Keratinocyte (primary cell): ENCODE data around the gene GTF3C5. TPM values are rescaled to one million over a fixed set of nuclear protein-coding genes. Genes with fewer than 3 reads are reported as not detected.

Experiments
- DNase-seq: peaks from one replicate; pipeline ENCODE4 v3.0.0-alpha.2; 2011; ENCODE audit warnings: low read depth, missing footprints, low spot score
- FAIRE-seq: peaks from 2 replicates; lab custom pipeline; 2011; peaks lifted over from hg19 to GRCh38; lab: Jason Lieb, UNC
- H2AFZ ChIP-seq: 2 replicates; pipeline ENCODE4 v1.6.0; 2012; ENCODE audit warnings: low read length, control low read depth, inconsistent platforms; ENCODE audit not compliant: control insufficient read depth
- H3K27ac ChIP-seq: 2 replicates; pipeline ENCODE4 v1.5.1; 2011; ENCODE audit warnings: low read length; ENCODE audit not compliant: control insufficient read depth, insufficient read depth
- H3K27me3 ChIP-seq: 3 replicates; pipeline ENCODE4 v1.6.0; 2011; ENCODE audit warnings: low read length; ENCODE audit not compliant: control insufficient read depth, insufficient read depth; ENCODE audit errors: extremely low read depth
- H3K36me3 ChIP-seq, 2 experiments: 2 replicates in 1 of 2; 3 replicates in 1 of 2; pipeline ENCODE4 v1.5.1; 2011; ENCODE audit warnings: low read length in 2 of 2, mild to moderate bottlenecking in 1 of 2; ENCODE audit not compliant: control insufficient read depth in 2 of 2, insufficient read depth in 2 of 2; ENCODE audit errors: extremely low read depth in 1 of 2
- H3K4me1 ChIP-seq: 3 replicates; pipeline ENCODE4 v1.5.1; 2011; ENCODE audit warnings: low read length; ENCODE audit not compliant: control insufficient read depth, insufficient read depth; ENCODE audit errors: extremely low read depth
- H3K4me2 ChIP-seq: 3 replicates; pipeline ENCODE4 v1.6.0; 2011; ENCODE audit warnings: low read depth, low read length; ENCODE audit not compliant: control insufficient read depth, insufficient read depth; ENCODE audit errors: extremely low read depth
- H3K4me3 ChIP-seq, 3 experiments: fragments of 200-600 bp in 1 of 3; sonication (generic) in 1 of 3; 2 replicates in 2 of 3; 3 replicates in 1 of 3; pipeline ENCODE4 v1.5.1; 2011 to 2016; ENCODE audit warnings: low read length in 3 of 3, mild to moderate bottlenecking in 3 of 3, control low read depth in 2 of 3, inconsistent platforms in 1 of 3, low read depth in 1 of 3, mixed read lengths in 1 of 3, mixed run types in 1 of 3, moderate library complexity in 1 of 3; ENCODE audit not compliant: control insufficient read depth in 2 of 3, insufficient read depth in 2 of 3; ENCODE audit errors: extremely low read depth in 1 of 3
- H3K79me2 ChIP-seq: 2 replicates; pipeline ENCODE4 v1.6.0; 2012; ENCODE audit warnings: low read length; ENCODE audit not compliant: control insufficient read depth, insufficient read depth
- H3K9ac ChIP-seq: 3 replicates; pipeline ENCODE4 v1.6.0; 2011; ENCODE audit warnings: low read length; ENCODE audit not compliant: control insufficient read depth, insufficient read depth; ENCODE audit errors: extremely low read depth
- H3K9me1 ChIP-seq: 3 replicates; pipeline ENCODE4 v1.6.0; 2011; ENCODE audit warnings: low read length; ENCODE audit not compliant: control insufficient read depth, insufficient read depth; ENCODE audit errors: extremely low read depth
- H3K9me3 ChIP-seq: 2 replicates; pipeline ENCODE4 v1.5.1; 2012; ENCODE audit warnings: low read depth, low read length; ENCODE audit not compliant: control insufficient read depth
- H4K20me1 ChIP-seq: 3 replicates; pipeline ENCODE4 v1.6.0; 2011; ENCODE audit warnings: low read length; ENCODE audit not compliant: control insufficient read depth, insufficient read depth; ENCODE audit errors: extremely low read depth
- EZH2 ChIP-seq: IDR thresholded peaks from one replicate; pipeline ENCODE4 v1.6.1; 2012; ENCODE audit warnings: inconsistent platforms, mild to moderate bottlenecking, low read length, moderate library complexity
- dilution Hi-C: fragments of 300-500 bp; cut with MboI; formaldehyde crosslinking; loops from one replicate; pipeline ENCODE4 v1.7.0; 2020; ENCODE audit warnings: low sequenced_read_pairs; ENCODE audit not compliant: extremely low pct_ligation_motif_present
- polyA minus RNA-seq, 3 experiments: library from RNA; depleted of rRNA, polyadenylated mRNA; stranded (reverse); fragments of >200 nt; gene quantifications; 1 replicate in 1 of 3; 2 replicates in 1 of 3; 3 replicates in 1 of 3; pipeline ENCODE4 v1.2.3, GENCODE V29; 2011
- polyA plus RNA-seq, 5 experiments: library from polyadenylated mRNA; depleted of rRNA in 3 of 5; stranded (reverse) in 3 of 5; stranded (forward) in 1 of 5; unstranded in 1 of 5; fragments of >200 nt; gene quantifications; 1 replicate in 1 of 5; 2 replicates in 3 of 5; 3 replicates in 1 of 5; pipeline versions ENCODE4 v1.2.1 to v1.2.3, GENCODE V29; 2011 to 2012; ENCODE audit warnings: missing spikeins in 2 of 5, low read depth in 1 of 5, low replicate concordance in 1 of 5
- TF ChIP-seq, protein P1 (sequence below), 3 experiments: IDR thresholded peaks in 1 of 3; conservative IDR thresholded peaks in 1 of 3; optimal IDR thresholded peaks in 1 of 3; 2 replicates in 2 of 3; 3 replicates in 1 of 3; pipeline versions ENCODE3 to v1.5.1; 2011; ENCODE audit warnings: low read length in 3 of 3, mild to moderate bottlenecking in 3 of 3, moderate library complexity in 2 of 3, control low read depth in 1 of 3, inconsistent platforms in 1 of 3; ENCODE audit not compliant: insufficient read depth in 2 of 3; ENCODE audit errors: extremely low read depth in 1 of 3

The GTF3C5 gene, protein sequence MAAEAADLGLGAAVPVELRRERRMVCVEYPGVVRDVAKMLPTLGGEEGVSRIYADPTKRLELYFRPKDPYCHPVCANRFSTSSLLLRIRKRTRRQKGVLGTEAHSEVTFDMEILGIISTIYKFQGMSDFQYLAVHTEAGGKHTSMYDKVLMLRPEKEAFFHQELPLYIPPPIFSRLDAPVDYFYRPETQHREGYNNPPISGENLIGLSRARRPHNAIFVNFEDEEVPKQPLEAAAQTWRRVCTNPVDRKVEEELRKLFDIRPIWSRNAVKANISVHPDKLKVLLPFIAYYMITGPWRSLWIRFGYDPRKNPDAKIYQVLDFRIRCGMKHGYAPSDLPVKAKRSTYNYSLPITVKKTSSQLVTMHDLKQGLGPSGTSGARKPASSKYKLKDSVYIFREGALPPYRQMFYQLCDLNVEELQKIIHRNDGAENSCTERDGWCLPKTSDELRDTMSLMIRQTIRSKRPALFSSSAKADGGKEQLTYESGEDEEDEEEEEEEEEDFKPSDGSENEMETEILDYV
- 36.2 to 40.8 TPM (median 37.2 TPM) in 3 replicates for polyA plus RNA-seq
- 12.7 TPM for polyA plus RNA-seq (2011; ENCODE audit: low read depth)
- polyA plus RNA-seq (2011; cell fraction: cytosol; rRNA removed), result 24.2 and 34.4 TPM in 2 replicates
- 48.9 and 54.0 TPM in 2 replicates for polyA plus RNA-seq (2011; cell fraction: nucleus; rRNA removed)
- 33.5 and 39.4 TPM in 2 replicates for polyA plus RNA-seq (2012; ENCODE audit: low replicate concordance)
- 30.6 to 60.8 TPM (median 41.5 TPM) in 3 replicates for polyA minus RNA-seq
- 28.2 TPM for polyA minus RNA-seq (2011; cell fraction: cytosol; rRNA and poly(A)+ RNA removed)
- polyA minus RNA-seq (2011; cell fraction: nucleus; rRNA and poly(A)+ RNA removed), result 21.6 and 26.4 TPM in 2 replicates

DNA sequence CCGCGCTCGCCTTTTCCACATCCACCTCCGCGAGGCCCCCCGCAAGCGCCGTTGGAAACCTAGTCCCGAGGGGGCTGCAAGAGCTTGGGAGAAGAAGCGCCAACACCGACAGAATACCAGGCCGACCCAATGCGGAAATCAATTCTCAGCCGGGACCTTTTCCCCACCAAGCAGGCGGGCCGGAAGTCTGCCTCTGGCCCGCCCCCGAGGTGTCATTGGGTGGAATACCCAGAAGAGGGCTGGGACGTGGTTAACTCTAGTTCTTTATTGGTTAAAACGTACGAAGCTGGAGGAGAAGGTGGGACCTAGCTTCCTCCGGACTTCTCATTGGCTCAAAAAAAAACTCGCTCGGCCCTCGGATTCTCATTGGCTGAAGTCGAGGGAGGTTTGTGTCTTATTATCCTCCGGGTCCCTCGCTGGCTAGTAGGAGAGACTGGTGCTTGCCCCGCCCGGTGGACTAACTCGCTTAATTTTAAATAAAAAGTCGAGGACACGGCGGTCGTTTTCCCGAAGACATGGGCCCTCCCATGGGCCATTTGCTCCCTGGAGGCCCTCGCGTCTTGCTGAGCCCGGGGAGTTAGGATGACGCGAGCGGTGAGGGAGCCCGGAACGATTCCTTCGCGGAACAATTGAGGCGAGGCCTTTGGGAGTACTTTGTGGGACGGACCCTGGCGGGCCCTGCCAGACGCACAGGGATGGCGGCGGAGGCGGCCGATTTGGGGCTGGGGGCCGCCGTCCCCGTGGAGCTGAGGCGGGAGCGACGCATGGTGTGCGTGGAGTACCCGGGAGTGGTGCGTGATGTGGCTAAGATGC lies at the start of gene GTF3C5:
Gene GTF3C5, plus strand, starts transcription at position 681 of the 813 bp plus-strand sequence. Its CDS starts 15 bp downstream, at position 696.
- FAIRE-seq, result peak; percentile 76
- no peaks in the 10 kb centered on the region for H3K9me3 ChIP-seq
- no peaks in the 10 kb centered on the region for H3K9me1 ChIP-seq
- peak within 1 kb of the TSS; percentile 92 for H3K27ac ChIP-seq
- peak within 1 kb of the TSS; percentile 82 to 99 (median 94) for H3K4me3 ChIP-seq
- peaks cover 0 to 3% of the 10 kb centered on the region in 2 experiments for H3K36me3 ChIP-seq
- H3K4me2 ChIP-seq, result peak within 1 kb of the TSS; percentile 83
- TF ChIP-seq, protein P1, sequence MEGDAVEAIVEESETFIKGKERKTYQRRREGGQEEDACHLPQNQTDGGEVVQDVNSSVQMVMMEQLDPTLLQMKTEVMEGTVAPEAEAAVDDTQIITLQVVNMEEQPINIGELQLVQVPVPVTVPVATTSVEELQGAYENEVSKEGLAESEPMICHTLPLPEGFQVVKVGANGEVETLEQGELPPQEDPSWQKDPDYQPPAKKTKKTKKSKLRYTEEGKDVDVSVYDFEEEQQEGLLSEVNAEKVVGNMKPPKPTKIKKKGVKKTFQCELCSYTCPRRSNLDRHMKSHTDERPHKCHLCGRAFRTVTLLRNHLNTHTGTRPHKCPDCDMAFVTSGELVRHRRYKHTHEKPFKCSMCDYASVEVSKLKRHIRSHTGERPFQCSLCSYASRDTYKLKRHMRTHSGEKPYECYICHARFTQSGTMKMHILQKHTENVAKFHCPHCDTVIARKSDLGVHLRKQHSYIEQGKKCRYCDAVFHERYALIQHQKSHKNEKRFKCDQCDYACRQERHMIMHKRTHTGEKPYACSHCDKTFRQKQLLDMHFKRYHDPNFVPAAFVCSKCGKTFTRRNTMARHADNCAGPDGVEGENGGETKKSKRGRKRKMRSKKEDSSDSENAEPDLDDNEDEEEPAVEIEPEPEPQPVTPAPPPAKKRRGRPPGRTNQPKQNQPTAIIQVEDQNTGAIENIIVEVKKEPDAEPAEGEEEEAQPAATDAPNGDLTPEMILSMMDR (optimal IDR thresholded peaks at IDR 0.05 in 1 of 3, IDR thresholded peaks at IDR 0.05 in 1 of 3, conservative IDR thresholded peaks at IDR 0.05 in 1 of 3; ENCODE audit: extremely low read depth in 1 of 3, insufficient read depth in 2 of 3, low read length in 3 of 3), result no peak
- TF ChIP-seq EZH2, result no peak
- dilution Hi-C loops, result no loop called here
- DNase-seq, result peak; percentile 89
- H3K27me3 ChIP-seq, result no peaks in the 10 kb centered on the region
- H3K4me1 ChIP-seq, result peaks cover 15% of the 10 kb centered on the region
- peaks cover 53% of the 10 kb centered on the region for H3K79me2 ChIP-seq
- H2AFZ ChIP-seq, result peak within 1 kb of the TSS; percentile 96
- H3K9ac ChIP-seq, result peak within 1 kb of the TSS; percentile 95
- H4K20me1 ChIP-seq, result no peaks in the 10 kb centered on the region

DNA sequence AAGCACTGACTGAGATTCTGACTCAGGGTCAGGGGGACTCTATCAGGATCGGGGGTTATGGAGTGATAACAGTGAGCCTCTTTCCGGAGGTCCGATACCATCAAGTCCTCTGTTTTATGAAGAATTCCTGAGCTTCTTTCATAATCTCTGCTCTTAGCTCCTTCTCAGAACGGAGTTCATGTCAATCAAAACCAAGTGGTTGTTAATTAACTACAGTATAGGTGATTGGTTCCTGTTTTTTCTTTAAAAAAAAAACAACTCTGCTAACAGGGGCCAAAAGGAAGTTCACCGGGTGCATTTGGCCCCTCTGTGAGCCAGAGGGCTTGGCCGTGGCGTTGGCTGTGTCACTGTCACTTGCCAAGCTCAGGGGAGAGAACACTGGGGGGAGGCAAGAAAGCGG lies 48.3 kb upstream of the GTF3C5 start:
- Histone ChIP-seq H3K27me3 (peaks cover 66% of the 10 kb centered on the region), H2AFZ (no peak overlapping the region), H3K4me3 (no peak overlapping the region), H3K9me3 (no peaks in the 10 kb centered on the region), H3K9ac (no peak overlapping the region), H3K9me1 (no peaks in the 10 kb centered on the region), H3K36me3 (no peaks in the 10 kb centered on the region), H3K4me2 (no peak overlapping the region), H3K79me2 (no peaks in the 10 kb centered on the region), H4K20me1 (no peaks in the 10 kb centered on the region), H3K4me1 (peaks cover 5% of the 10 kb centered on the region), H3K27ac (no peak overlapping the region)
- FAIRE-seq, result no peak
- dilution Hi-C loops, result no loop called here
- no peak for DNase-seq
- TF ChIP-seq, protein P1 (optimal IDR thresholded peaks at IDR 0.05 in 1 of 3, IDR thresholded peaks at IDR 0.05 in 1 of 3, conservative IDR thresholded peaks at IDR 0.05 in 1 of 3; ENCODE audit: extremely low read depth in 1 of 3, insufficient read depth in 2 of 3, low read length in 3 of 3), result no peak
- no peak for TF ChIP-seq EZH2
